ENCODE measurements around the gene SPG7. TPM values are rescaled to one million over a fixed set of nuclear protein-coding genes. Genes with fewer than 3 reads are reported as not detected.
"Not testable (repeated sequence)": the region's sequence is repeated elsewhere in the genome, so short reads cannot be mapped to it uniquely, and the experiment has no call there.

The SPG7 gene
- 115 and 116 TPM in 2 replicates for total RNA-seq

DNA sequence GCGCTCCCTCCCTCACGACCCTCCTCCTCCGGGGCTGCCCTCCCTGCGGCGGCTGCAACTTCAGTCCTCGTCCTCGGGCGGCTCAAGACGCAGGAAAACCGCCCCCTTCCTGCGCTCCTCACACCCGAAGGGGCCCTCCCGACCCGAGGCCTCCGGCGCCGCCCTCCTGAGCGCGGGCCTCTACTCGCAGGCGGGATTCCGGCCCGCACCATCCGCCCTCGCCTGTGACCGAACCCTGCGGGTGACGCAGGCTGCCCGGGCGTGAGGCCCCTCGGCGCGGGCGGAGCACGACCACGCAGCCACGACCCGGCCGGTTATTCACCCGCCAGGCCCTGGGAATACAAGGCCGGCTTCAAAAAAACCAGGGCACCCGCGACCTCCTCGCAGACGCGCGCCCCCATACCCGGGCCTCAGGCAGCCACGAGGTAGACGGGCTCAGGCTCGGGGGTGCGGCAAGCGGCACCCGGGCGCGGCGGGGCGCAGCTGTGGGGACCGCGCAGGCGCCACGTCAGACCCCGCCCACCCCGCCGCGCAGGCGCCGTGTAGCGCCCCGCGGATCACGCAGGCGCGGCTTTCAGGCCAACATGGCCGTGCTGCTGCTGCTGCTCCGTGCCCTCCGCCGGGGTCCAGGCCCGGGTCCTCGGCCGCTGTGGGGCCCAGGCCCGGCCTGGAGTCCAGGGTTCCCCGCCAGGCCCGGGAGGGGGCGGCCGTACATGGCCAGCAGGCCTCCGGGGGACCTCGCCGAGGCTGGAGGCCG lies at the start of gene SPG7:
Gene SPG7, plus strand, starts transcription at position 570 of the 757 bp plus-strand sequence. Its CDS starts 15 bp downstream, at position 585.
- intact Hi-C loops (cut with micrococcal nuclease): loop anchor here (2.0 to 5.0 kb wide), 3 partner anchors 147 to 267 kb away; no protein-coding TSS in a partner anchor

DNA sequence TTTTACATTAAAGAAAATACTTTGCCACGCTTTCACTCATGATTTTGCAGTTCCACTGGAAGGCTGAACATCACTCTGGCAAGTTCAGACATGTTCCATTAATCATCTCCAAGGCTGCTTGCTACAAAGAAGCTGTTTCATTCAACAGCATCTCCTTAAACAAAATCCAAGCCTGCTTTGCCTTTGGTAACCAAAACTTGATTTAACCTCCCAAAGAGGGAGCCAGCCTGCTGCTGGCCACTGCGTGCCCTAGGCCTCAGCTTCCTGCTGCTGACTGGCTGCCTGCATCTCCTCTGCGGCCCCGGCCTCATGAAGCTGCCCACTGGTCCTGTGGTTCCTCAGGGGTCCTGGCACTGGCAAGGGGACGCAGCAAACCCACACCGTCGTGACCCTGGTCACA lies 49.7 kb upstream of the SPG7 start:
- intact Hi-C loops (cut with micrococcal nuclease): no loop called here

- intact Hi-C loops (cut with micrococcal nuclease): no loop called here
Observed at GRCh38 chr16:89458967-89459366, 49.2 kb upstream of the SPG7 start.

- intact Hi-C loops (cut with micrococcal nuclease): no loop called here
Observed at GRCh38 chr16:89460556-89460955, 47.6 kb upstream of the SPG7 start.

GRCh38 chr16:89461890-89462289 lies 46.3 kb upstream of the SPG7 start:
- intact Hi-C loops (cut with micrococcal nuclease): not testable (repeated sequence)

- intact Hi-C loops (cut with micrococcal nuclease): not testable (repeated sequence)
Observed at GRCh38 chr16:89462639-89463038, 45.6 kb upstream of the SPG7 start.

DNA sequence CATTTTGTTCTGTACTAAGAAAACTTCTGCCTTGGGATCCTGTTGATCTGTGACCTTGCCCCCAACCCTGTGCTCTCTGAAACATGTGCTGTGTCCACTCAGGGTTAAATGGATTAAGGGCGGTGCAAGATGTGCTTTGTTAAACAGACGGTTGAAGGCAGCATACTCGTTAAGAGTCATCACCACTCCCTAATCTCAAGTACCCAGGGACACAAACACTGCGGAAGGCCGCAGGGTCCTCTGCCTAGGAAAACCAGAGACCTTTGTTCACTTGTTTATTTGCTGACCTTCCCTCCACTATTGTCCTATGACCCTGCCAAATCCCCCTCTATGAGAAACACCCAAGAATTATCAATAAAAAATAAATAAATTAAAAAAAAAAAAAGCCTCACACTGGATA lies 44.9 kb upstream of the SPG7 start:
- intact Hi-C loops (cut with micrococcal nuclease): not testable (repeated sequence)

DNA sequence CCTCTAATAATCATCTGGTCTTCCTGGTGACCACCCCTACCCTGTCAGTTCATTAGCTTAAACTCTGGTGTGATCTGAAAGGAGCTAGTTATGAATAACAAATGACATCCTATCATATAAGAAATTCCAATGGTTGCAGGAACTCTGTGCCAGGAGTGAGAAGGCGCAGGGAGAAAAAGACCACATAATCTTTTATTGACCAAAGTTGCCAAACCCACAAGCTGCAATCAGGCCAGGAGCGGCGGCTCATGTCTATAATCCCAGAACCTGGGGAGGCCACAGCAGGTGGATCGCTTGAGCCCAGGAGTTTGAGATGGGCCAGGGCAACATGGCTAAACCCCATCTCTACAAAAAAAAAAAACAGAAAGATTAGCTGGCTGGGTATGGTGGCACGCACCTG lies 41.3 kb upstream of the SPG7 start:
- intact Hi-C loops (cut with micrococcal nuclease): no loop called here

DNA sequence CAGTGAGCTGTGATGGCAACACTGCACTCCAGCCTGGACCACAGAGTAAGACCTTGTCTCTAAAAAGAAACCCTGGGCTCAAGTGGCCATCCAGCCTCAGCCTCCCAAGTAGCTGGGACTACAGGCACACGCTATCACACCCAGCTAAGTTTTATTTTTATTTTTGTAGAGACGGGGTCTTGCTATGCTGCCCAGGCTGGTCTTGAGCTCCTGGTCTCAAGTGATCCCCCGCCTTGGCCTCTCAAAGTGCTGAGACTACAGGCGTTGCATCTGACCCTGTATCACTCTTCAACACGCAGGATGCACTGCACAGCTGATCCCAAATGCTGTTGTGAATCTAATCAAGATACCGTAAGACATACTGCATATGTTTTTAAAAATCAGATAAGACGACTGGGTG lies 40.8 kb upstream of the SPG7 start:
- intact Hi-C loops (cut with micrococcal nuclease): no loop called here

DNA sequence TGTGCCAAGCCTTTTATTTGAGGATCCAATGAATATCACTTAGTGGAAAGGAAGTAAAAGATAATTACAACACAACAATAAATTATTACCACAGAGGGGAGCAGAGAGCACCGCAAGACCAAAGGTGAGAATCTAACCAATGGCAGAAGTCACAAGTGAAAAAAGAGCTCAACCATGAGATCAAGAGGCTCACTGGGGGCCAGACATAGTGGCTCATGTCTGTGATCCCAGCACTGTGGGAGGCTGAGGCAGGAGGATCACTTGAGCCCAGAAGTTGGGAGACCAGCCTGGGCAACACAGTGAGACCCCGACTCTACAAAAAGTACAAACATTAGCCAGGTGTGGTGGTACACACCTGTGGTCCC lies 35.5 kb upstream of the SPG7 start:
- intact Hi-C loops (cut with micrococcal nuclease): no loop called here

DNA sequence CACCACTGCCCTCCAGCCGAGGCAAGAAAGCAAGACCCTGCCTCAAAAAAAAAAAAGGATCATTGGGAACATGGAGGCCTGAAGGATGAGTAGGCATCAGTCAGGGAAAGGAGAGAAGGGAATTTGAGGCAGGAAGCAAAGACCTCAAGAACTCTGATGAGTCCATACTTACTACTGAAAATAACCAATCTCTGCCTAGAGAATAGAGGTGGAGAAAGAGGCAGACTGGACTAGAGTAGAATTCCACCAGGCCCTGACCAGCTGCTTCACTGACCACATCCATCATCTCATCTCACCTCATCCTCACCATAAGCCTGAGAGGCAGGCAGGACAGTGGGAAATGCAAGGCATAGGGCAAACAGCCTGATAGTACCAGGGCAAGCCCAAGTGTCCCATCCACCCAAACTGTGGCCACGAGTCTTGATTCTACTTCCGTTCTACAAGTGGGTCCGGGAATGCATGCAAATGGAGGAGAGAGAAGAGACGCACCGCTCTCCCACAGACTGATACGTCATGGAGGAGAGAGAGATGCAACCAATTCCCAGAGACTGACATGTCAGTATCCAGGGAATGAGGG lies 35.0 kb upstream of the SPG7 start:
- intact Hi-C loops (cut with micrococcal nuclease): no loop called here

- intact Hi-C loops (cut with micrococcal nuclease): no loop called here
Observed at GRCh38 chr16:89473791-89474414, 34.3 kb upstream of the SPG7 start.

DNA sequence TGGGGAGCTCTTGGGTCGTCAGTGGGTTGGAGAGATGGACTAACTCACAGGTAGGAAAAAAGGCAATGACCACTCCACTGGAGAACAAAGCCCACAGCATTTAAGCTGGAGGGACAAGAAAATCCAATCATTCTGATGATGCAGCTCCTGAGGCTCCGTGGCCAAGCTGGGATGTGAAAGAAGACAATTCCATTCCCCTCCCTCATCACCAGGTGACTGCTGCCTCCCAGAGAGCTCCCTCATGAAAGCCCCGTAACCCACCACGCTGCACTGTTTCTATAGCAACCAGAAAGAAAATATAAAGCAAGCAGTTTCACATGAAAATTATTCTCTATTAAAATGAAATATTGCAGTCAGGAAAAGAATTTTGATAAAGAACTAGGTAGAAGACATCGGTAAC lies 33.1 kb upstream of the SPG7 start:
- intact Hi-C loops (cut with micrococcal nuclease): no loop called here

GRCh38 chr16:89476379-89476778 lies 31.8 kb upstream of the SPG7 start:
- intact Hi-C loops (cut with micrococcal nuclease): no loop called here

DNA sequence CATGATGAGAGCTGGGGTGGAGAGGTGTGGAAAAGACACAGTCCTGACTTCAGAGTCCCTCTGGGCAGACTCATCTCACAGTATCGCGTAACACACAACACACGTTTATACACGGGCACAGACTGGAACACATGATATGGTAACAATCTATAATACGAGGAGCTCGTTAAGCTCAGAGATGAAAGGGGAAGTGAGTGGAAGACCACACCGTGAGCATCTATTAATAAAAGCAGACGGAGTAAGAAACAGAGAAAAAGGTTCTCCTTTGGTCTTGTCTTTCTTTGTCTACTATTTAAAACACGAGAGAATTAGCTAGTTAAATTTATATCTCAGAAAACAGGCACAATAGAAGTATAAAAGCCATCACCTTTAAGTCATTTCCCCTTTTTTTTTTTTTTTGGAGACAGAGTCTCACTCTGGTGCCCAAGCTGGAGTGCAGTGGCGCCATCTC lies 31.4 kb upstream of the SPG7 start:
- intact Hi-C loops (cut with micrococcal nuclease): no loop called here

GRCh38 chr16:89478576-89479221 lies 29.5 kb upstream of the SPG7 start:
- intact Hi-C loops (cut with micrococcal nuclease): no loop called here

- intact Hi-C loops (cut with micrococcal nuclease): loop anchor here (10.0 kb wide), 2 partner anchors 77 to 117 kb away; no protein-coding TSS in a partner anchor
Observed at GRCh38 chr16:89481356-89481955, 26.7 kb upstream of the SPG7 start.

DNA sequence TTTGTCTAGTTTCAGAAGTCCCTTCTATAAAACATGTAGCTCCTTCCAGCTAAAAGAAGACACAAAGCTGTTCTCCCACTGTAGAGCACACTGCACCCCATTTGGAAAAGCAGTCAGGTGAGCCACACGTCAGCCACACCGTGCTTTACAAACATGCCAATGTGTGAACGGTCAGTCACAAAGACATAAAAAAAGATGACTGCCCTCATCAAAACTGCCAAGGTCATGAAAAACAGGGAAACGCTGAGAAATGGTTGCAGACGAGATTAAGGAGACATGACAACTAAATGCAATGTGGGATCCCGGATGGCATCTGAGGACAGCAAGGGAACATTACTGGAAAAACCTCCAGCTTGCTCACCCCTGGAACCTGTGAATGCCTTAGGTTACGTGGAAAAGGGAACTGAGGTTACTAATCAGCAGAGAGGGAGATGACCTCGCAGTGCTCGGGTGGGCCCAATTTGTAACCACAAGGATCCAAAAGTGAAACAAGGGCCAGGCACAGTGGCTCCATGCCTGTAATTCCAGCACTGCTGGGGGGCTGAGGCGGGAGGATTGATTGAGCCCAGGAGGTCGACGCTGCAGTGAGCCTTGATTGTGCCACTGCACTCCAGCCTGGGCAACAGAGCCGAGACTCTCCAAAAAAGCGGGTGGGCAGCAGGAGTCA lies 25.9 kb upstream of the SPG7 start:
- intact Hi-C loops (cut with micrococcal nuclease): loop anchor here (10.0 kb wide), 2 partner anchors 77 to 117 kb away; no protein-coding TSS in a partner anchor

DNA sequence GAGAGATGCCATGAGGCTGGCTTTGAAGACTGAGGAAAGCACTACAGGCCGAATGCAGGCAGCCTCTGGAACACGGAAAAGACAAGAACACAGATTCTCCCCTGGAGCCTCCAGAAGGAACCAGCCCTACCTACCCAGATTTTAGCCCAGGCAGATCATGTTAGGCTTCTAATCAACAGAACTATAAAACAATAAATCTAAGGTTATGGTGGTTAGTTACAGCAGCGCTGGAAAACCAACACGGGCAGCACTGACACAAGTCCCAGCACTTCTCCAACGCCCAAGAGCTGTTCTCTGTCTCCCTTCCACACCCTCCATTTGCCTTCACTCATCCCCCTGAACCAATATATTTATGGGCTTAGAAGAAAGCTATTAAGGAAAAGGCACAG lies 25.4 kb upstream of the SPG7 start:
- intact Hi-C loops (cut with micrococcal nuclease): loop anchor here (10.0 kb wide), 2 partner anchors 78 to 118 kb away; no protein-coding TSS in a partner anchor

- intact Hi-C loops (cut with micrococcal nuclease): loop anchor here (10.0 kb wide), 2 partner anchors 79 to 119 kb away; no protein-coding TSS in a partner anchor
Observed at GRCh38 chr16:89484041-89484501, 24.1 kb upstream of the SPG7 start.

All from T-helper 2 cell treated with Interferon-gamma antibody and Interleukin-4, amounts not matched to agents 100 ng/mL and 5 ng/mL, for 36 hours (primary cell).